ENCODE results near the gene PRDX1.
A peak's percentile ranks its signal among the peaks of the same experiment; 100 is the strongest.

PRDX1 gene

GRCh38 chr1:45503462-45504360 lies 18.0 kb downstream of the PRDX1 start:
- DNase-seq (ENCODE audit: low read depth, low spot score), result no peak
- no peak overlapping the region for H3K4me3 ChIP-seq (ENCODE audit: low read depth, low read length)
- in situ Hi-C loops (cut with HindIII; ENCODE audit: low sequenced_read_pairs), result no loop called here
- TF ChIP-seq, protein P1, sequence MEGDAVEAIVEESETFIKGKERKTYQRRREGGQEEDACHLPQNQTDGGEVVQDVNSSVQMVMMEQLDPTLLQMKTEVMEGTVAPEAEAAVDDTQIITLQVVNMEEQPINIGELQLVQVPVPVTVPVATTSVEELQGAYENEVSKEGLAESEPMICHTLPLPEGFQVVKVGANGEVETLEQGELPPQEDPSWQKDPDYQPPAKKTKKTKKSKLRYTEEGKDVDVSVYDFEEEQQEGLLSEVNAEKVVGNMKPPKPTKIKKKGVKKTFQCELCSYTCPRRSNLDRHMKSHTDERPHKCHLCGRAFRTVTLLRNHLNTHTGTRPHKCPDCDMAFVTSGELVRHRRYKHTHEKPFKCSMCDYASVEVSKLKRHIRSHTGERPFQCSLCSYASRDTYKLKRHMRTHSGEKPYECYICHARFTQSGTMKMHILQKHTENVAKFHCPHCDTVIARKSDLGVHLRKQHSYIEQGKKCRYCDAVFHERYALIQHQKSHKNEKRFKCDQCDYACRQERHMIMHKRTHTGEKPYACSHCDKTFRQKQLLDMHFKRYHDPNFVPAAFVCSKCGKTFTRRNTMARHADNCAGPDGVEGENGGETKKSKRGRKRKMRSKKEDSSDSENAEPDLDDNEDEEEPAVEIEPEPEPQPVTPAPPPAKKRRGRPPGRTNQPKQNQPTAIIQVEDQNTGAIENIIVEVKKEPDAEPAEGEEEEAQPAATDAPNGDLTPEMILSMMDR (IDR thresholded peaks at IDR 0.05; ENCODE audit: low read depth, low read length), result no peak

GRCh38 chr1:45501505-45501859 lies 20.2 kb downstream of the PRDX1 start:
- no peak overlapping the region for H3K4me3 ChIP-seq (ENCODE audit: low read depth, low read length)
- in situ Hi-C loops (cut with HindIII; ENCODE audit: low sequenced_read_pairs), result no loop called here
- DNase-seq (ENCODE audit: low read depth, low spot score), result no peak
- TF ChIP-seq, protein P1 (IDR thresholded peaks at IDR 0.05; ENCODE audit: low read depth, low read length), result no peak

DNA sequence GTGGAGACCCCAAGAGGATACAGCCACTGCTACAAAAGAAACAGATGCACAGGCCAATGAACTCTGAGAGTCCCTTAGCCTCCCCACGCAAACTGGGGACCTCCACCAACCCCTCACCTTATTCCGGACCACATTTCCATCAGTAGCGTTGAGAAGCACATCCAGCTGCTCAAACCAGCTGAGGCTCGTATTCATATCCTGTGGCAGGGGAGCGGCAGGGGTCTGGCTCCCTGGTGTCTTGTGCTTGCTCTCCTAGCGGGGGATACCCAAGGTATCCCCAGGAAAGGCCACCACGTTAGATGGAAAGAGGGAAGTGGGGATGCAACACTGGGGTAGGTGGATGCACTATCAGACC lies 22.3 kb downstream of the PRDX1 start:
- TF ChIP-seq, protein P1 (IDR thresholded peaks at IDR 0.05; ENCODE audit: low read depth, low read length), result no peak
- DNase-seq (ENCODE audit: low read depth, low spot score), result no peak
- in situ Hi-C loops (cut with HindIII; ENCODE audit: low sequenced_read_pairs), result no loop called here
- H3K4me3 ChIP-seq (ENCODE audit: low read depth, low read length), result peak overlapping the region; percentile 86

DNA sequence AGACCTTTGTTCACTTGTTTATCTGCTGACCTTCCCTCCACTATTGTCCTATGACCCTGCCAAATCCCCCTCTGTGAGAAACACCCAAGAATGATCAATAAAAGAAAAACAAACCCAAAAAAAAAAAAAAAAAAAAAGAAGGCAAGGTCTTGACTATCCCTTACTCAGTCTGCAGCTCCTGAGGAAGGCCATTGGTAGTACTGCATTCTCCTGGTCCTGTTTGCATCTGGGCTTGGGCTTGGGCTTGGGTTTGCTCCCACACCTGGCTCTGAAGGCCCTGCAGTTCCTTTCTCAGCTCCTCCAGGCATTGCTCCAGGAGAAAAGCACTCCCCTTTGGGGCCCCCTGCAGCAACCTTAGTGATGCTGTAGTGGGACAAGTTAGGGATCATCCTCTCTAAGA lies 23.4 kb downstream of the PRDX1 start:
- TF ChIP-seq, protein P1 (IDR thresholded peaks at IDR 0.05; ENCODE audit: low read depth, low read length), result no peak
- DNase-seq (ENCODE audit: low read depth, low spot score), result no peak
- in situ Hi-C loops (cut with HindIII; ENCODE audit: low sequenced_read_pairs), result no loop called here
- H3K4me3 ChIP-seq (ENCODE audit: low read depth, low read length), result no peak overlapping the region

DNA sequence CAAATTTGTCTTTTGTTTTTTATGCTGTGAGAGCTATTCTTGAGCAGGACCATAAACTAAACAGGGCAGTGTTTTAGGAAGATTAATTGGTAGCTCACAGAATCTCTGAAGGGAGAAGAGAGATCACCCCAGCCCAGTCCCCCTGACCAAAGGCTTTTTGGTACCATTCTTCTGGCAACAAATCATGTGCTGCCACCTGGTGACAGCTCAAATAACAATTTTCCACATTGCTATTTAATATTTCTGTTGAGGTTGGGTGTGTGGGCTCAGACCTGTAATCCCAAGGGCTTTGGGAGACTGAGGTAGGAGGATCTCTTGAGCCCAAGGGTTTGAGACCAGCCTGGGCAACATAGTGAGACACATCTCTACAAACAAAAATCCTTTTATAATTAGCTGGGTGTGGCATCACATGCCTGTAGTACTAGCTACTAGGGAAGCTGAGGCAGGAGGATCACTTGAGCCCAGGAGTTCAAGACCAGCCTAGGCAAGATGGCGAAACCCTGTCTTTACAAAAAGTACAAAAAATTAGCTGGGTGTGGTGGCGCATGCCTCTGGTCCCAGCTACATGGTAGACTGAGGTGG lies 28.5 kb downstream of the PRDX1 start:
- TF ChIP-seq, protein P1 (IDR thresholded peaks at IDR 0.05; ENCODE audit: low read depth, low read length), result peak; percentile 49
- H3K4me3 ChIP-seq (ENCODE audit: low read depth, low read length), result no peak overlapping the region
- in situ Hi-C loops (cut with HindIII; ENCODE audit: low sequenced_read_pairs), result no loop called here
- peak; percentile 56 for DNase-seq (ENCODE audit: low read depth, low spot score)

- TF ChIP-seq, protein P1 (IDR thresholded peaks at IDR 0.05; ENCODE audit: low read depth, low read length), result no peak
- DNase-seq (ENCODE audit: low read depth, low spot score), result no peak
- H3K4me3 ChIP-seq (ENCODE audit: low read depth, low read length), result no peak overlapping the region
- in situ Hi-C loops (cut with HindIII; ENCODE audit: low sequenced_read_pairs), result no loop called here
Observed at GRCh38 chr1:45492691-45493090, 29.0 kb downstream of the PRDX1 start.

All from astrocyte of the spinal cord (primary cell).